ENCODE results near the gene LONP2. TPM values are rescaled to one million over a fixed set of nuclear protein-coding genes. Genes with fewer than 3 reads are reported as not detected.

LONP2 gene
- total and polyA plus RNA-seq, 9 of the 15 experiments (the other 6 are each of a cell fraction or from before 2014, with no cell fraction given), result 8.1 to 41.2 (median 25.6) TPM

DNA sequence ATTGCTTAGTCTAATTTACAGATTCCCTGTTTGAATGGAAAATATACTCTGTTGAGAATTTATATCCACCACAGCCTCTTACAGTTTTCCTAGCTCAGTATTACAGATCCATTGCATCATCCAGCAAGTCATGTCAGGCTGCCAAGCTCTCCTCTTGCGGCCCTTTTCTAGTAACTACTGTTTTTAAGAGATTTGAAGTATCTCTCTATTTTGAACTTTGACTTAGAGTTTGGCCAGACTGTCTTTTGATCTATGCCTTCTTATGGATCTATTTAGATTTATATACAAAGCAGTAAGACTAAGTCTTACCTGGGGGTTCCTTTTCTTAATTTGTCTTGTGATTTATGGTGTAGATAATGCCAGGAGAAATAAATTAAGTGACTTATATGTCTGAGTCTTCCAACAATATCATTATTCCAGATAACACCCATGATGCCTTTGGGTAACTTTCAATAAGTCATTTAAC lies 56.3 kb downstream of the LONP2 start (continued):
- TF ChIP-seq, protein P1, sequence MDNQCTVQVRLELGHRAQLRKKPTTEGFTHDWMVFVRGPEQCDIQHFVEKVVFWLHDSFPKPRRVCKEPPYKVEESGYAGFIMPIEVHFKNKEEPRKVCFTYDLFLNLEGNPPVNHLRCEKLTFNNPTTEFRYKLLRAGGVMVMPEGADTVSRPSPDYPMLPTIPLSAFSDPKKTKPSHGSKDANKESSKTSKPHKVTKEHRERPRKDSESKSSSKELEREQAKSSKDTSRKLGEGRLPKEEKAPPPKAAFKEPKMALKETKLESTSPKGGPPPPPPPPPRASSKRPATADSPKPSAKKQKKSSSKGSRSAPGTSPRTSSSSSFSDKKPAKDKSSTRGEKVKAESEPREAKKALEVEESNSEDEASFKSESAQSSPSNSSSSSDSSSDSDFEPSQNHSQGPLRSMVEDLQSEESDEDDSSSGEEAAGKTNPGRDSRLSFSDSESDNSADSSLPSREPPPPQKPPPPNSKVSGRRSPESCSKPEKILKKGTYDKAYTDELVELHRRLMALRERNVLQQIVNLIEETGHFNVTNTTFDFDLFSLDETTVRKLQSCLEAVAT (IDR thresholded peaks at IDR 0.05), result no peak
- no peak for TF ChIP-seq MEIS2 (IDR thresholded peaks at IDR 0.05; ENCODE audit: partially characterized antibody)
- no peak for TF ChIP-seq PRMT5 (CRISPR knock-in tag; IDR thresholded peaks at IDR 0.05)
- TF ChIP-seq, protein P2, sequence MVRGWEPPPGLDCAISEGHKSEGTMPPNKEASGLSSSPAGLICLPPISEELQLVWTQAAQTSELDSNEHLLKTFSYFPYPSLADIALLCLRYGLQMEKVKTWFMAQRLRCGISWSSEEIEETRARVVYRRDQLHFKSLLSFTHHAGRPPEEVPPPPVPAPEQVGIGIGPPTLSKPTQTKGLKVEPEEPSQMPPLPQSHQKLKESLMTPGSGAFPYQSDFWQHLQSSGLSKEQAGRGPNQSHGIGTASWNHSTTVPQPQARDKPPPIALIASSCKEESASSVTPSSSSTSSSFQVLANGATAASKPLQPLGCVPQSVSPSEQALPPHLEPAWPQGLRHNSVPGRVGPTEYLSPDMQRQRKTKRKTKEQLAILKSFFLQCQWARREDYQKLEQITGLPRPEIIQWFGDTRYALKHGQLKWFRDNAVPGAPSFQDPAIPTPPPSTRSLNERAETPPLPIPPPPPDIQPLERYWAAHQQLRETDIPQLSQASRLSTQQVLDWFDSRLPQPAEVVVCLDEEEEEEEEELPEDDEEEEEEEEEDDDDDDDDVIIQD (CRISPR knock-in tag; IDR thresholded peaks at IDR 0.05), result no peak
- no peak for TF ChIP-seq PHF20 (IDR thresholded peaks at IDR 0.05; ENCODE audit: partially characterized antibody)
- TF ChIP-seq NFE2 (IDR thresholded peaks at IDR 0.05; ENCODE audit: low read depth), result peak; percentile 36; the same call in 1 of the 2 replicates
- TF ChIP-seq DMBX1 (CRISPR knock-in tag; IDR thresholded peaks at IDR 0.05; ENCODE audit: borderline replicate concordance), result peak; percentile 98
- TF ChIP-seq, protein P3, sequence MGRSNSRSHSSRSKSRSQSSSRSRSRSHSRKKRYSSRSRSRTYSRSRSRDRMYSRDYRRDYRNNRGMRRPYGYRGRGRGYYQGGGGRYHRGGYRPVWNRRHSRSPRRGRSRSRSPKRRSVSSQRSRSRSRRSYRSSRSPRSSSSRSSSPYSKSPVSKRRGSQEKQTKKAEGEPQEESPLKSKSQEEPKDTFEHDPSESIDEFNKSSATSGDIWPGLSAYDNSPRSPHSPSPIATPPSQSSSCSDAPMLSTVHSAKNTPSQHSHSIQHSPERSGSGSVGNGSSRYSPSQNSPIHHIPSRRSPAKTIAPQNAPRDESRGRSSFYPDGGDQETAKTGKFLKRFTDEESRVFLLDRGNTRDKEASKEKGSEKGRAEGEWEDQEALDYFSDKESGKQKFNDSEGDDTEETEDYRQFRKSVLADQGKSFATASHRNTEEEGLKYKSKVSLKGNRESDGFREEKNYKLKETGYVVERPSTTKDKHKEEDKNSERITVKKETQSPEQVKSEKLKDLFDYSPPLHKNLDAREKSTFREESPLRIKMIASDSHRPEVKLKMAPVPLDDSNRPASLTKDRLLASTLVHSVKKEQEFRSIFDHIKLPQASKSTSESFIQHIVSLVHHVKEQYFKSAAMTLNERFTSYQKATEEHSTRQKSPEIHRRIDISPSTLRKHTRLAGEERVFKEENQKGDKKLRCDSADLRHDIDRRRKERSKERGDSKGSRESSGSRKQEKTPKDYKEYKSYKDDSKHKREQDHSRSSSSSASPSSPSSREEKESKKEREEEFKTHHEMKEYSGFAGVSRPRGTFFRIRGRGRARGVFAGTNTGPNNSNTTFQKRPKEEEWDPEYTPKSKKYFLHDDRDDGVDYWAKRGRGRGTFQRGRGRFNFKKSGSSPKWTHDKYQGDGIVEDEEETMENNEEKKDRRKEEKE (IDR thresholded peaks at IDR 0.05; ENCODE audit: borderline replicate concordance in 1 of 2, control insufficient read depth in 1 of 2, low read depth in 2 of 2, low read length in 1 of 2), result no peak
- TF ChIP-seq, protein P4, sequence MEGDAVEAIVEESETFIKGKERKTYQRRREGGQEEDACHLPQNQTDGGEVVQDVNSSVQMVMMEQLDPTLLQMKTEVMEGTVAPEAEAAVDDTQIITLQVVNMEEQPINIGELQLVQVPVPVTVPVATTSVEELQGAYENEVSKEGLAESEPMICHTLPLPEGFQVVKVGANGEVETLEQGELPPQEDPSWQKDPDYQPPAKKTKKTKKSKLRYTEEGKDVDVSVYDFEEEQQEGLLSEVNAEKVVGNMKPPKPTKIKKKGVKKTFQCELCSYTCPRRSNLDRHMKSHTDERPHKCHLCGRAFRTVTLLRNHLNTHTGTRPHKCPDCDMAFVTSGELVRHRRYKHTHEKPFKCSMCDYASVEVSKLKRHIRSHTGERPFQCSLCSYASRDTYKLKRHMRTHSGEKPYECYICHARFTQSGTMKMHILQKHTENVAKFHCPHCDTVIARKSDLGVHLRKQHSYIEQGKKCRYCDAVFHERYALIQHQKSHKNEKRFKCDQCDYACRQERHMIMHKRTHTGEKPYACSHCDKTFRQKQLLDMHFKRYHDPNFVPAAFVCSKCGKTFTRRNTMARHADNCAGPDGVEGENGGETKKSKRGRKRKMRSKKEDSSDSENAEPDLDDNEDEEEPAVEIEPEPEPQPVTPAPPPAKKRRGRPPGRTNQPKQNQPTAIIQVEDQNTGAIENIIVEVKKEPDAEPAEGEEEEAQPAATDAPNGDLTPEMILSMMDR (IDR thresholded peaks at IDR 0.05 in 2 of 3, conservative IDR thresholded peaks at IDR 0.05 in 1 of 3; ENCODE audit: insufficient read depth in 2 of 3, low read depth in 1 of 3, low read length in 3 of 3), result no peak
- no peak for TF ChIP-seq CREBBP (IDR thresholded peaks at IDR 0.05; ENCODE audit: low read depth, low read length)
- TF ChIP-seq ZNF274 (IDR thresholded peaks at IDR 0.05; ENCODE audit: borderline replicate concordance, low read depth, low read length), result no peak
- TF ChIP-seq, protein P5, sequence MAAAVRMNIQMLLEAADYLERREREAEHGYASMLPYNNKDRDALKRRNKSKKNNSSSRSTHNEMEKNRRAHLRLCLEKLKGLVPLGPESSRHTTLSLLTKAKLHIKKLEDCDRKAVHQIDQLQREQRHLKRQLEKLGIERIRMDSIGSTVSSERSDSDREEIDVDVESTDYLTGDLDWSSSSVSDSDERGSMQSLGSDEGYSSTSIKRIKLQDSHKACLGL (CRISPR knock-in tag; IDR thresholded peaks at IDR 0.05; ENCODE audit: borderline replicate concordance, poor library complexity, severe bottlenecking), result no peak
- TF ChIP-seq L3MBTL2 (IDR thresholded peaks at IDR 0.05), result peak; percentile 87
- TF ChIP-seq CGGBP1 (CRISPR knock-in tag; IDR thresholded peaks at IDR 0.05), result no peak
- peak; percentile 38; the same call in 1 of the 2 replicates for TF ChIP-seq DPF2 (IDR thresholded peaks at IDR 0.05)
